NK-92 (cell line): ENCODE measurements around the gene CYBB.
"Not testable (repeated sequence)": the region's sequence is repeated elsewhere in the genome, so short reads cannot be mapped to it uniquely, and the experiment has no call there.

Experiments
- DNase-seq: peaks from one replicate; lab custom pipeline; 2025; ENCODE audit not compliant: unreplicated experiment; lab: John Stamatoyannopoulos, UW

CYBB gene

DNA sequence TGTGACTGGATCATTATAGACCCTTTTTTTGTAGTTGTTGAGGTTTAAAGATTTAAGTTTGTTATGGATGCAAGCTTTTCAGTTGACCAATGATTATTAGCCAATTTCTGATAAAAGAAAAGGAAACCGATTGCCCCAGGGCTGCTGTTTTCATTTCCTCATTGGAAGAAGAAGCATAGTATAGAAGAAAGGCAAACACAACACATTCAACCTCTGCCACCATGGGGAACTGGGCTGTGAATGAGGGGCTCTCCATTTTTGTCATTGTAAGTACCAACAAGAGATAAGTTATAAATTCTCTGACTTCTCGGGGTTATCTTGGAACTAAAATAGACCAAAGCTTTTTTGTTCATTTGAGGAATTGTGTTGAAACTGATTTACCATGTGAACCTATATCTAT, at the start of gene CYBB:
Gene CYBB, plus strand, starts transcription at position 203 of the 400 bp plus-strand sequence. Its CDS starts 19 bp downstream, at position 222.
- DNase-seq, result no peak

DNA sequence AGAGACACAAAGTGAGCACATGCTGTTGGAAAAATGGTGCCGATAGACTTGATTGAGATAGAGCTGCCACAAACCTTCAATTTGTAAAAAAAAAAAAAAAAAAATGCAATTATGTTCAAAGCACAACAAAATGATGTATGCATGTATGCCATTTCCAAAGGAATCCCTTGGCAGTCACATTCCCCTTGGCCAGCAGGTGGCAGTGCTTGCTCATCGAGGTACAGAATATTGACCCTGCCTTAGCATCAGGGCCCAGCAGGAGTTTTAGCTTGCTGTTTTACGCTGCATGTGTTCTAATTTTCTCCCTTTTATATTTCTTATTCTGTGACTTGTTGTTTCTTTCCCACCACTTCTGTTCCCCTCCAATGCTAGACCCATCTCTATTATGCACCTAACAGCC, 34.5 kb upstream of the CYBB start:
- no peak for DNase-seq

DNA sequence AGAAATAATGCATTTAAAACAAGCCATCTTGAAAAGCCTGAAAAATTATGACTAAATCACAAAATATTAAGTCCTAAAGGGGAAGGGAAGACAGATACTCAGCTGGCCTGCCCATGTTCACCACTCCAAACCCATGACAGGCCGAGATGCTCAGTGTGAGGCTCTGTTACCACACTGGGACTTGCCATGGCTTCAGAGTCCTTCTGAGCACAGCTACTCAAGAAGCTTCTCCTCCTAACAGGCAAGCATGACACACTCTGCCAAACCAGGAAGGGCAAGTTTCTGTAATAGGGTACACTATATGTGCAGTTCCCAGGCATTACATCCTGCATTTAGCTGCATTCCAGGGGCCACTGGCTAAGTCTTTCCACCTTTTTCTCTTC, 34.0 kb upstream of the CYBB start:
- no peak for DNase-seq

DNA sequence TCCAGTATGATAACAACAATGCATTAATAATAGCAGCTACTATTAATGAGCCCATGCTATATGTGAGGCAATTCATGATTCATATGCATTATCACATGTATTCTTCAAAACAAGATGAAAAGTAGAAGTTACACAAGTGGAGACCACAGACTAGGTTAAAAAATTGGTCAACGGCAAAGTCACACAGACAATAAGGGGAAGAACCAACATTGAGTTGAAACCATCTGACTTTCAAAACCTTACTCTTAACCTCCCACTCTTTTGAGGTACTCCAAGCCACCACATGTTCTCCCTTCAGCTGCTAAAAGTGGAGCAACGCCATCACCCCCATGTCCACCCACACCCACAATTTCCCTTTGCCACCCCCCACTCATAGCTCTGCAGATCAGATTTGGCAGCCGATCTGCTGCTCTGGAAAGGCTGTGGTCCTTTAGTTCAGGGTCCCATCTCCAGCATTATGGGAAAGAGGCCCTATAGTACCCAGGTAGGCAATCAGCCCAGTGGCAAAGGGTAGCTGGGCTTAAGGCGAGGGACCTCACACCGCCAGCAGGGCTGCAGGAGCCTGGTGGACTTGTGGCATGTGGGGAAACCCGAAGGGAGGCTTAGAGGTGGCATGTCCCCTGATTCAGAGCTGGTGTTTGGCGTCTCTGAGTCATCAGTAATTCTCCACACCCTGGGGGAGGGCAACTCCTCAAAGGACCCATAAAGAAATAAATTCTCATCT, 33.5 kb upstream of the CYBB start:
- peak; percentile 7 for DNase-seq

DNA sequence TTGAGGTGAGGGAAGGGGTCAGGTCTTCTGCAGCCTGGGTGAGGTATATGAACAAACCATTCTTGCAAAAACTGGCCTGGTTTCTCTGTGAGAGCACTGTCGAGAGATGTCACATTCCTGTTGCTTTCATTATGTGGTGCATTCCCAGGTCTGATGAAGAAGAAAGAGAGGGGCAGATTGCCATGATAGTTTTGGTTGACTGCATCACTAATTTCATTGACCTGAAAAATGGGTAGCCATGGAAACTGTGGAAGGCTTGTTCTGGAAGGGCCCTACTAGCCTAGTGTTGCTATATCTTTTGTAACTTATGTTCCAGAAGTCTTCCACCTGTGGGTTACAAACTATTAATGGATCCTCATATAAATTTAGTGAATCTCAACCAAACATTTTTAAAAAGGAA, 32.9 kb upstream of the CYBB start:
- DNase-seq, result no peak

DNA sequence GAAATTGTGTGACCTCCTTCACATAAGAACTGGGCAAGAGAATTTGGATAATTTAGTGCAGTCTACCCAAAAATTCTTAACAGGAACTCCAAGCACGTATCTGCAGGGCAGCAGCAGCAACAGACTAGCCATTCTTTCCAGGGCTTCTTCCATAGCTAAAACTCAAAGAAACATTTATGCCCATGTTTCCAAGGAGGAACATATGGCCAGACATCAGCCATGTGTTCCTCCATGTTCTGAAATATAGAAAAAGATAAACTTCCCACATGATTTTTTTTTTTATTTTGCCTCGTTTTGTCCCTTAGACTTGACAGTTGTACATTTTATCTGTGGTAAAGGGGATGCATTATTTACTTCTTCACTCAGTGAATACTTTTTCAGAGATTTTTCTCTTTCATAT, 27.6 kb upstream of the CYBB start:
- no peak for DNase-seq

DNA sequence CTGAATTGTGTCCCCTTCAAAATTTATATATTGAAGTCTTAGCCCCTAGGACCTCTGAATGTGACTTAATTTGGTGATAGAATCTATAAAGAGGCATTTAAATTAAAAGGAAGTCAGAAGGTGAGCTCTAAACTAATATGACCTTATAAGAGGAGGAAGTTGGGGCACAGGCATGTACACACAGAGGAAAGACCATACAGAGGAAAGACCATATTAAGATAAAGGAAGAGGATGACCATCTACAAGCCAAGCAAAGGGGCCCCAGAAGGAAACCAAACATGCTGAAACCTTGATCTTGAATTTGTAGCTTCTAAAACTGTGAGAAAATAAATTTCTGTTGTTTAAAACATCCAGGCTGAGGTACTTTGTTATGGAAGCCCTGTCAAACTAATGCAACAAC, 26.9 kb upstream of the CYBB start:
- DNase-seq, result no peak

DNA sequence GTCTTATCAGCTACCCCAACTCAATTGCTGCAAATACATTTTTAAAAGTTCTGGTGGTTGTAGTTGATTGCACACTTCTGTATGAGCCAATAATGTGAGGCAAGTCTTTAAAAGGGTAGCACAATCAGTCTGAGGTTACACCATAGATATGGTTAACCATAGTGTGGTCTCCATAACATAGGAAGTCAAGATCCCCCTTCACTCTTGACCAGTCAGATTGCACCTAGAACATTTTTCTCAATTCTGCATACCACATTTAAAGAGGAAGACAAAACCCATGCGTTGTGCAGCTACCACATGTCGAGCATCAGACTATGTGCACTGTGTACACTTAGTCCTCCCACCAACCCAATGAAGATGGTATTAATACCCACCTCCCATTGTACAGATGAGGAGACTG, 26.5 kb upstream of the CYBB start:
- DNase-seq, result no peak

DNA sequence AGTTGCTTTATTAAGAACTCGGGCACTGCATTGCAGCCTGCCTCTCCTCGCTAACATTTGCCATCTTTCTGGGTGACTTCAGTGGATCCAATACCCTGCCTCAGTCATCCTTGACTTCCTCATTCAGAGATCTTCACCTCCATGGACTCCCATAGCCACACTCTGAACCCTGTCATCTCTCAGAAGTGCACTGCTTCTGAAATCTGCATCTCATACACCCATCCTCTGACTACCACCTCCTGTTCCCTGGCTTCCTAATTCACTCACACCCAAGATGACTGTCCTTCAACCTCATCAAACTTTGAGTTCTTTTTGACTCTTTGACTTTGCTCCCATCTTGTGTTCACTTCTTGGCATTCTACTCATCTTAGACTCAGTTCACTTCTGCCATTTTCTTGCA, 25.3 kb upstream of the CYBB start:
- no peak for DNase-seq

DNA sequence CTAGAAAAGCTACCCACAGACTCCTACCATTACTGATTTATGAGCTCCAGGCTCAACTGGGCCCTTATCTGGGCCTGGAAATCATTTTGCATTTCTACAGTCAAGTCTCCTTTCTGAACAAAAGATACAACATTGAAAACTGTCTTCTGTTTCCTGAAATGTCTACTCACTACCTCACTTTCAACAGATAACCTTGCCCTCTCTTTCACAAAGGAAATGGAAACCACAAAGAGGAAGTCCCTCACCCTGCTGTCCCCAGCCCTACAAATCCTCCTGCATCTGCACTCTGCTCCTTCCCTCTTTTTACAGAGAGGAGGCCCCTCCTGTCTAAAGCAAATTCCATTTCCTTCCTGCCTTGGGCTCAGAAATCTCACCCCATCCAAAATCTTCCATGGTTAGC, 24.8 kb upstream of the CYBB start:
- no peak for DNase-seq

DNA sequence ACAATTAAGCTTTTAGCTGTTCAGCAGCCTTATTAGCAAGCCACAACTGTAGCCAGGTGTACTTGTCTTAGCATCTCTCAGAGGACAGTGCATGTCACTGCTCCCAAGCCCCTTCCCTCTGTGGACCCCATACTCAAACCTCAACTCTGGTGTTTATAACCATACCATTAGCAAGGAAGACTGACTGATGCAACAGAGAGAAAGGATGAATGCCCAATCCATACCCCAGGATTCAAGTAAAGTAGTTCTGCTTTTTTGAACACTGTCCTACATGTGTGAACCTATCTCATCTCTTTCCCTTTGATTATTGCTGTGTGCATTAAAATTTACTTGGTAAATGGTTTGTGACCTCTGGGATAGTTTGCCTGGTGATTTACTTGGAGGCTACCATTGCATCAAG, 22.8 kb upstream of the CYBB start:
- DNase-seq, result no peak

DNA sequence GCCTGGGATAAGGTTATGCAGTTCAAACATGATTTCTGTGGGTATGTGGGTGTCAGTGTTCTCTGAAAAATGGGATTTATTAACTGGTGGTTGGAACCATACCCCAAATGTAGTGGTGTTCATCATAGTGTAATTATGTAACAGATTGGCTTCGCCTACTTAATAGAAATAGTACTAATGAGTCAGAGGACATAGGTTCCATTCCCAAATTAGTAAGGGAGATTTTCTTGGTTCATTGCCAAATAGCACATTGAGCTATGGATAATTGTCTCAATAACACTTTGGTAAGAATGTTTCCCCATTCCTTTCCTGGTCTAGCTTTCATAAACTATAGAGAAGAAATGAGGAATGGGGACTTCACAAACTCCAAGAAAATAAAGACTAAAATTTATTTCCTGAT, 20.5 kb upstream of the CYBB start:
- no peak for DNase-seq

DNA sequence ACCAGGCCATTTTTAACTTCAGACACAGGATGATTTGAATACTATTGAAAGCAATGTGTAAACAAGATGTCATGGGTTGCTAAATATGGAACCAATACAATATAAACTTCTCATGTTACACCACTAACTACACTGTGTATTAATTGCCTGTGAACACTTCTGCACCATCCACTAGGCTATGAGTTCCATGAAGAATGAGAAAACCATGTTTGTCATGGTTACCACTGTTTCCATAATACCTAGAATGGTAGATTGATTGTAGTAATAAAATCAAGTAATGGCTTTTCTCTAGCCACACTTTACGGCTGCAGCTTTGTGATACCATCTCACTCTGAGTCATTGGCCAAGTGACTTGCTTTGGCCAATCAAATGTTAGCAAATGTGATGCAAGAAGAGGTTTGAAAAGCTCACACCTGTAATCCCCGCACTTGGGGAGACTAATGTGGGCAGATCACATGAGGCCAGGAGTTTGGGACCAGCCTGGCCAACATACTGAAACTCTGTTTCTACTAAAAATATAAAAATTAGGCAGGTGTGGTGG, 19.9 kb upstream of the CYBB start:
- DNase-seq, result no peak

DNA sequence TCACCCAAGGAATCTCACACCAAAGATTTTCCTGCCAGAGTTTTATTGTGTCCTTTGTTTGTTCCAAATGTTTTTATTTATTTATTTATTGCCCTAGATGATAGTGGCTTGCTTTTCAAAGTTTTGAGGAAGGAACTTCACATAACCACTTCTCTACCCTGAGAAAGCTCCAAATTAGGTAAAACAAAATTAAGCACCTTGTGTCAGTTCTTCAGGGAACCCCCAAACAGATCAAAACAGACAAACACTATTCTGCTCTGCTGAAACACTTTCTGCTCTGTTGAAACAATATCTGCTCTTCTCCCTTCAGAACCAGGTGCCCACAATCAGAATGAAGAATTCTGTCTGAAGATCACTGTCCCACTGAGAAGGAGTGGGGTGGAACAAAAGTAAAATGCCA, 16.5 kb upstream of the CYBB start:
- no peak for DNase-seq

DNA sequence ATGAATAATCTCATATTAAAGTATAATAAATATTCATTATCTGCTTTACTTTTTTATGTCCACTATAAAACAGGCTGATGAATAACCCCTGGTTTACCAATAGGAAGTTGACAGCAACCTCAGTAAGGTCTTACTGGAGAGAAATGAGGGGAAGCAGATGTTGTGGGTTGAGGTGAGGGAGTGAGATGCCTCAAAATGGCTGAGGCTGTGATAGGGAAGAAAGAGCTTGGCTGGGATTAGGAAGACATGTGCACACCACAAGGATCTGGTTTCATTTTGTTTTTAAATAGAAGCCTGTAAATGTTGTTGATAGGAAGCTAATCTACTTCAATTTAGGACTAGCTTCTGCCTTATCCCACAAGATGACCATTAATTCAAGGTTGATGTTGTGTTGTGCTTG, 14.4 kb upstream of the CYBB start:
- no peak for DNase-seq

DNA sequence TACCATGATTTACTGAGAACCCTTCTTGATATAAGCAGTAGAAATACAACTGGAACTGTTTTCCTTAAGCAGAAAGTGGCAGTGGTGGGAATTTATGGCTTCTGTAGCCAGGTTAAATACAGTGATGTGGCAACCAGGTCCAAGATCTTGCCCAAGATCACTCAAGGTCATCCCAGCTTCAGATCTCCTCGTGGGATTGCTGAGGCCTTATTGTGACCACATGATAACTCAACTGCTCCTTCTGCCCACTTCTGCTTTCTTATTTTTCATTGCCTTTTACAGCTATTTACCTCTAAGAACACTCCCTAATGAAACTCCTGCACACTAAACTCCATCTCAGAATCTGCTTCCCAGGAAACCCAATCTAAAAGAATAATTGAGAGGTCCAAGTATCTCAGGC, 12.4 kb upstream of the CYBB start:
- no peak for DNase-seq

DNA sequence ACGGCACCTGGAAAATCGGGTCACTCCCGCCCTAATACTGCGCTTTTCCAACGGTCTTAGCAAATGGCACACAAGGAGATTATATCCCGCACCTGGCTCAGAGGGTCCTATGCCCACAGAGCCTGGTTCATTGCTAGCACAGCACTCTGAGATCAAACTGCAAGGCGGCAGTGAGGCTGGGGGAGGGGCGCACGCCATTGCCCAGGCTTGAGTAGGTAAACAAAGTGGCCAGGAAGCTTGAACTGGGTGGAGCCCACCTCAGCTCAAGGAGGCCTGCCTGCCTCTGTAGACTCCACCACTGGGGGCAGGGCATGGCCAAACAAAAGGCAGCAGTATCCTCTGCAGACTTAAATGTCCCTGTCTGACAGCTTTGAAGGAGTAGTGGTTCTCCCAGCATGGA, 11.0 kb upstream of the CYBB start:
- DNase-seq, result not testable (repeated sequence)

DNA sequence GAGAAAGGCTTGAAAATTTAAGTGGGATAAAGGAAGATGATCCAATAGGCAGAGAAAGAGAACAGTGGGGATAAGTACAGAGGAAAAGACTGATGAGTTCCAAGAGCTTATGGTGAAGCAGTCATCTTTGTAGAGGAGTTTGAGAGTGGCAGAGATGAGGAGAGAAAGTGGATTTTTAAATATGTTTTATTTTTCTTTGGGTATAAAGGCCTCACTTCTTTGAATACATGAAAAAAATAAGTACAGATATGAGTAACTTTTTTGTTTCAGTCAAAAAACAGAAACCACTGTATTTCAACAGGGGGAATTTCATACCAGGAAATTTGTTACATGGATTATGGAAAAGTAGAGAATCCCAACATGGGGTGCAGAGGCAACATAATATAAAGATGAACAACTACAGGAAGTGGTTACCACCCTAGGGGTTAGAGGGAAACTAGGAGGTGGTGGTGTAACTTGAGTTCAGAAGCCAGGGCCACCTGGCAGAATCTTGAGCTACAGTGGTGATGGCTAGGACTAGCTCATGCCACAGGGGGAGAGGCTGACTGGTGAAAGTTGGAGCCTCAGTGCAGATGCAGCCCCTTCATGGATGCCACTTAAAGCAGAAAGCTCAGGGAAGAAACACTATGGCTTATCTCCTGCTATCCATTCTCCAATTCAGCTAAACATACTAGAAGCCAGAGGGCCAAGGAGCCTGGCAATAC, 3.4 kb upstream of the CYBB start:
- no peak for DNase-seq

DNA sequence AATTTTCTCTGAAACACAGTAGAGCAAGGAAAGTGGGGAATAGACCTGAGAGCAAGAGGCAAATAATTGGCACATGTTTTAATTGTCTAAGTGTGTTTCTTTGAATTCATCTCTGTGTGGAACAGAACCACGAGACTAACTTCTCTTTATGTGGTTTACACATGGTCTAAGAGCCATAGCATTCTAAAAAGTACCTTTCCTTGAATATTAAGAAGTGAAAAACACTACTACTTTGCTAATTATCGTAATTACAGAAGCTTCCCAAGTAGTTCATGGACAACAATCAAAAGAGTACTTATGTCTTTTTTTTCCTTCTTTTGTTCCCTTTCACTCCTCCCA, 2.9 kb upstream of the CYBB start:
- no peak for DNase-seq

DNA sequence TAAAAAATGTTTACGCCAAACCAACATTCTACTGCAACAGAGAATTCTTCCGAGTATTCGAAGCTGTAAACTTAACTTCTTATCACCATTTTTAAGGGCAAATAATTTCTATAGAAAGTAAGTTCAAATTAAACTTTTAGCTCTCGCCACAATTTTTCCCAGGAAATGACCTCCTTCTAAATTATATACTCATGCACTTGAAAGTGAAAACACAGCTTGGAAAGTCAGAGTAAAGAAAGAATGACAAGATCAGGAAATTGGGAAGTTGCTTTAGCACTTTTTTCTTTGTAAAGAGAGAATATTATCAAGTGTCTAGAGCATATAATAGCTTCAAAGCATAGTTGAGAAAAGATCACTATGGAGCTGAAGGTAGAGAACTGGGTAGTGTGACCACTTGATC, 1.2 kb downstream of the CYBB start:
- no peak for DNase-seq

DNA sequence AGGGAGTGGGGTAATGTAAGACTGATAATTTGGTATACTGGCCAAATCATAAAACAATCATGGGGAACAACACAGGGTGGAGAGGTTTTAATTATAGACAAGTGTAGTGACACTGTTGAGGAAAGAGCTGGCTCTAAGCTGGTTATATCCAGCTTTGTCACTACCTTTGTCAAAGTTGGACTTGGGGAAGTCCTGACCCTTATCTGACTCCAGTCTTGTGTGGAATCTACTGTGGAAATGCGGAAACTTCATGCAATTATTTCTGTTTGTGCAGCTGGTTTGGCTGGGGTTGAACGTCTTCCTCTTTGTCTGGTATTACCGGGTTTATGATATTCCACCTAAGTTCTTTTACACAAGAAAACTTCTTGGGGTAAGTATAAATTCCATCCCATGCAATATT, 2.0 kb downstream of the CYBB start:
- no peak for DNase-seq

DNA sequence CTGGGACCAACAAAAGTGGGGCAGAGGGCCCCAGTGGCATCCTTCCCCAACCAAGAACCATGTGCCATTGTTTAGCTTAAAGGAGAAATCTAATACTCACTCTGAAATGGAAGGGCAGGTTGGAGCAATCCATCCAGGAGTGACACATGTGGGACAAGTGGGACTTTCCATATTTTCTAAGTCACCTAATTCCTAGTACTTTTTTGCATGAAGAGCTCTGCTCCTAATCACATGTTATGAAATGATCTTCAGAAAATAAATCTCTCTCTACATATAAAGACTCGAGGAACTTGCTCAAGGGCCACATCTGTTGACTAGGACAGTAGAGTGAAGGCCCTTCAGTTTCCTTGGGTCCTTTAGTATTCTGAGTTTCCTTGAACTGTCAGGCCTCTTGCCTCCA, 2.5 kb downstream of the CYBB start:
- DNase-seq, result no peak

DNA sequence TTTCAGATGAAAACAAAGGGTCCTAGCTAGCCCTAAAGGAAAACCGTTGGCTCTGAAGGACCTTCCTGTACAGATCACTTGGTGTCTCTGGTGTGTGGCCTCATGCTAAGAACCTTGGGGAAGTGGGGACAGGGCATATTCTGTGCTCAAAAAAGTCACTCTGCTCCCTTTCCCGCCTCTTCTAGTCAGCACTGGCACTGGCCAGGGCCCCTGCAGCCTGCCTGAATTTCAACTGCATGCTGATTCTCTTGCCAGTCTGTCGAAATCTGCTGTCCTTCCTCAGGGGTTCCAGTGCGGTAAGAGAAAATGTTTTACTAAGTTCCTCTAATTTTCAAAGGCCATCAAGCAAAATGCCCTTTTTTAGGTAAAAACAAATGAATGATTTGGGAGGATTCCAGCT, 3.4 kb downstream of the CYBB start:
- no peak for DNase-seq
